Caco-2 (cell line): ENCODE results near the gene CHRNB2. TPM values are rescaled to one million over a fixed set of nuclear protein-coding genes. Genes with fewer than 3 reads are reported as not detected.
A peak's percentile ranks its signal among the peaks of the same experiment; 100 is the strongest.

Source experiments
- BruUV-seq: library from RNA; stranded (reverse); fragments of 400-500 nt; replicated peaks from 2 replicates; lab custom pipeline; 2021; lab: Mats Ljungman, UMichigan
- CTCF ChIA-PET: fragments of 300-600 bp; sonication (Branson Sonifier 250); formaldehyde crosslinking; loops from one replicate; lab custom pipeline; 2022; ENCODE audit warnings: antibody characterized with exemption; lab: Charles Lee
- POLR2A ChIA-PET: fragments of 300-600 bp; sonication (Branson Sonifier 250); formaldehyde crosslinking; loops from one replicate; lab custom pipeline; 2022; ENCODE audit warnings: antibody characterized with exemption; lab: Charles Lee
- DNase-seq, 2 experiments: peaks; one replicate each; pipeline versions ENCODE4 v3.0.0 to v3.0.0-alpha.2; 2020 to 2022
- H3K27me3 ChIP-seq: replicated peaks from 2 replicates; pipeline ENCODE4 v1.6.0; 2011; ENCODE audit warnings: low read length; ENCODE audit not compliant: control insufficient read depth, insufficient read depth
- H3K36me3 ChIP-seq: 2 replicates; pipeline ENCODE4 v1.5.1; 2011; ENCODE audit warnings: low read length; ENCODE audit not compliant: control insufficient read depth, insufficient read depth
- H3K4me1 ChIP-seq: fragments of 250-450 bp; sonication (Bioruptor Pico); 2 replicates; pipeline ENCODE4 v1.5.1; 2020; ENCODE audit warnings: mild to moderate bottlenecking
- H3K4me3 ChIP-seq: 2 replicates; pipeline ENCODE4 v1.5.1; 2011; ENCODE audit warnings: low read depth, mild to moderate bottlenecking, control low read depth, low read length
- H3K9me3 ChIP-seq: fragments of 250-450 bp; sonication (Bioruptor Pico); 2 replicates; pipeline ENCODE4 v1.5.1; 2020; ENCODE audit warnings: mild to moderate bottlenecking, moderate library complexity
- H3K27ac Mint-ChIP-seq: one replicate; pipeline ENCODE4 v1.8.0; 2022; ENCODE audit warnings: mixed read lengths; ENCODE audit not compliant: unreplicated experiment
- H3K27me3 Mint-ChIP-seq: one replicate; pipeline ENCODE4 v1.8.0; 2022; ENCODE audit warnings: mixed read lengths; ENCODE audit not compliant: insufficient read depth, unreplicated experiment
- H3K36me3 Mint-ChIP-seq: one replicate; pipeline ENCODE4 v1.8.0; 2022; ENCODE audit warnings: mild to moderate bottlenecking, mixed read lengths; ENCODE audit not compliant: insufficient read depth, unreplicated experiment
- H3K4me1 Mint-ChIP-seq: one replicate; pipeline ENCODE4 v1.8.0; 2022; ENCODE audit warnings: low read depth, mixed read lengths; ENCODE audit not compliant: unreplicated experiment
- H3K4me3 Mint-ChIP-seq: one replicate; pipeline ENCODE4 v1.8.0; 2022; ENCODE audit warnings: mild to moderate bottlenecking, moderate library complexity, mixed read lengths; ENCODE audit not compliant: unreplicated experiment
- H3K9me3 Mint-ChIP-seq: one replicate; pipeline ENCODE4 v1.8.0; 2022; ENCODE audit warnings: mixed read lengths; ENCODE audit not compliant: unreplicated experiment
- intact Hi-C: fragments of 100-400 bp; cut with micrococcal nuclease; formaldehyde crosslinking; loops from one replicate; pipeline ENCODE4 v1.10.0; 2022; ENCODE audit not compliant: unreplicated experiment
- total RNA-seq: library from RNA; stranded (reverse); gene quantifications from 2 replicates; pipeline ENCODE4 v1.2.3, GENCODE V29; 2022
- TF ChIP-seq, protein P1 (sequence below), 2 experiments: fragments of 200-600 bp in 1 of 2; IDR thresholded peaks; 1 replicate in 1 of 2; 2 replicates in 1 of 2; pipeline versions ENCODE4 v1.5.1 to v1.8.0; 2011 to 2022; ENCODE audit warnings: antibody characterized with exemption in 1 of 2, control low read depth in 1 of 2, inconsistent platforms in 1 of 2, low read depth in 1 of 2, low read length in 1 of 2, mild to moderate bottlenecking in 1 of 2, moderate library complexity in 1 of 2; ENCODE audit not compliant: insufficient read depth in 1 of 2, severe bottlenecking in 1 of 2, unreplicated experiment in 1 of 2

CHRNB2 gene
- total RNA-seq, 1 experiment from 2014 or later = 0.09 TPM

GRCh38 chr1:154627257-154628120, 59.9 kb downstream of the CHRNB2 start:
- peaks cover 18% of the 10 kb centered on the region for H3K4me1 Mint-ChIP-seq
- peak overlapping the region; percentile 85 for H3K4me3 Mint-ChIP-seq
- peaks cover 20% of the 10 kb centered on the region for H3K9me3 Mint-ChIP-seq
- intact Hi-C loops = no loop called here
- H3K4me1 ChIP-seq = peaks cover 12% of the 10 kb centered on the region; the same call in 1 of the 2 replicates
- H3K27me3 Mint-ChIP-seq = no peaks in the 10 kb centered on the region
- H3K36me3 ChIP-seq = 0 out of 2 replicates have a peak, but pooled peaks cover 1% of the 10 kb centered on the region
- CTCF ChIA-PET = interaction anchor here (0.5 to 1.7 kb wide), 3 partner anchors 19 to 68 kb away, joined by 3 to 6 read pairs (median 5); no protein-coding TSS in a partner anchor
- TF ChIP-seq, protein P1, sequence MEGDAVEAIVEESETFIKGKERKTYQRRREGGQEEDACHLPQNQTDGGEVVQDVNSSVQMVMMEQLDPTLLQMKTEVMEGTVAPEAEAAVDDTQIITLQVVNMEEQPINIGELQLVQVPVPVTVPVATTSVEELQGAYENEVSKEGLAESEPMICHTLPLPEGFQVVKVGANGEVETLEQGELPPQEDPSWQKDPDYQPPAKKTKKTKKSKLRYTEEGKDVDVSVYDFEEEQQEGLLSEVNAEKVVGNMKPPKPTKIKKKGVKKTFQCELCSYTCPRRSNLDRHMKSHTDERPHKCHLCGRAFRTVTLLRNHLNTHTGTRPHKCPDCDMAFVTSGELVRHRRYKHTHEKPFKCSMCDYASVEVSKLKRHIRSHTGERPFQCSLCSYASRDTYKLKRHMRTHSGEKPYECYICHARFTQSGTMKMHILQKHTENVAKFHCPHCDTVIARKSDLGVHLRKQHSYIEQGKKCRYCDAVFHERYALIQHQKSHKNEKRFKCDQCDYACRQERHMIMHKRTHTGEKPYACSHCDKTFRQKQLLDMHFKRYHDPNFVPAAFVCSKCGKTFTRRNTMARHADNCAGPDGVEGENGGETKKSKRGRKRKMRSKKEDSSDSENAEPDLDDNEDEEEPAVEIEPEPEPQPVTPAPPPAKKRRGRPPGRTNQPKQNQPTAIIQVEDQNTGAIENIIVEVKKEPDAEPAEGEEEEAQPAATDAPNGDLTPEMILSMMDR (IDR thresholded peaks at IDR 0.05; ENCODE audit: insufficient read depth in 1 of 2, low read depth in 1 of 2, low read length in 1 of 2, severe bottlenecking in 1 of 2, unreplicated experiment in 1 of 2) = no peak
- H3K27me3 ChIP-seq = no peaks in the 10 kb centered on the region
- H3K36me3 Mint-ChIP-seq = peaks cover 12% of the 10 kb centered on the region
- POLR2A ChIA-PET = interaction anchor here (1.0 kb wide), 1 partner anchor 19 kb away, joined by 5 read pairs; the partner anchor contains the start of gene ADAR
- BruUV-seq = no TSS peak
- H3K9me3 ChIP-seq = no peaks in the 10 kb centered on the region
- H3K27ac Mint-ChIP-seq = peak overlapping the region; percentile 84
- peak overlapping the region; percentile 99 for H3K4me3 ChIP-seq
- peak; percentile 91 to 93 for DNase-seq

GRCh38 chr1:154628121-154628405, 60.5 kb downstream of the CHRNB2 start:
- H3K4me1 ChIP-seq = peaks cover 12% of the 10 kb centered on the region; the same call in 1 of the 2 replicates
- ChIA-PET POLR2A (no interaction called here), CTCF (no interaction called here)
- BruUV-seq = TSS peak; percentile 96
- Mint-ChIP-seq H3K9me3 (peaks cover 20% of the 10 kb centered on the region), H3K27me3 (no peaks in the 10 kb centered on the region), H3K36me3 (peaks cover 12% of the 10 kb centered on the region), H3K4me3 (peak overlapping the region; percentile 85), H3K27ac (peak overlapping the region; percentile 84), H3K4me1 (peaks cover 18% of the 10 kb centered on the region)
- no peaks in the 10 kb centered on the region for H3K27me3 ChIP-seq
- 0 out of 2 replicates have a peak, but pooled peaks cover 1% of the 10 kb centered on the region for H3K36me3 ChIP-seq
- DNase-seq = no peak
- TF ChIP-seq, protein P1 (IDR thresholded peaks at IDR 0.05; ENCODE audit: insufficient read depth in 1 of 2, low read depth in 1 of 2, low read length in 1 of 2, severe bottlenecking in 1 of 2, unreplicated experiment in 1 of 2) = no peak
- no peaks in the 10 kb centered on the region for H3K9me3 ChIP-seq
- peak overlapping the region; percentile 99 for H3K4me3 ChIP-seq
- intact Hi-C loops = no loop called here

GRCh38 chr1:154629061-154629674, 61.6 kb downstream of the CHRNB2 start:
- H3K27ac Mint-ChIP-seq = no peak overlapping the region
- H3K36me3 Mint-ChIP-seq = peaks cover 12% of the 10 kb centered on the region
- H3K9me3 ChIP-seq = no peaks in the 10 kb centered on the region
- H3K4me1 ChIP-seq = peaks cover 12% of the 10 kb centered on the region; the same call in 1 of the 2 replicates
- H3K4me3 Mint-ChIP-seq = no peak overlapping the region
- H3K27me3 Mint-ChIP-seq = no peaks in the 10 kb centered on the region
- H3K4me3 ChIP-seq = no peak overlapping the region
- ChIA-PET POLR2A (no interaction called here), CTCF (no interaction called here)
- H3K4me1 Mint-ChIP-seq = peaks cover 18% of the 10 kb centered on the region
- peaks cover 20% of the 10 kb centered on the region for H3K9me3 Mint-ChIP-seq
- intact Hi-C loops = no loop called here
- BruUV-seq = no TSS peak
- TF ChIP-seq, protein P1 (IDR thresholded peaks at IDR 0.05; ENCODE audit: insufficient read depth in 1 of 2, low read depth in 1 of 2, low read length in 1 of 2, severe bottlenecking in 1 of 2, unreplicated experiment in 1 of 2) = no peak
- DNase-seq = no peak
- H3K27me3 ChIP-seq = no peaks in the 10 kb centered on the region
- H3K36me3 ChIP-seq = no peaks in the 10 kb centered on the region
